SKM-1 (cell line): Measurements from ENCODE around the gene CDC20.

Experiments used
- DNase-seq: peaks from one replicate; lab custom pipeline; 2025; ENCODE audit not compliant: unreplicated experiment; lab: John Stamatoyannopoulos, UW

The CDC20 gene

DNA sequence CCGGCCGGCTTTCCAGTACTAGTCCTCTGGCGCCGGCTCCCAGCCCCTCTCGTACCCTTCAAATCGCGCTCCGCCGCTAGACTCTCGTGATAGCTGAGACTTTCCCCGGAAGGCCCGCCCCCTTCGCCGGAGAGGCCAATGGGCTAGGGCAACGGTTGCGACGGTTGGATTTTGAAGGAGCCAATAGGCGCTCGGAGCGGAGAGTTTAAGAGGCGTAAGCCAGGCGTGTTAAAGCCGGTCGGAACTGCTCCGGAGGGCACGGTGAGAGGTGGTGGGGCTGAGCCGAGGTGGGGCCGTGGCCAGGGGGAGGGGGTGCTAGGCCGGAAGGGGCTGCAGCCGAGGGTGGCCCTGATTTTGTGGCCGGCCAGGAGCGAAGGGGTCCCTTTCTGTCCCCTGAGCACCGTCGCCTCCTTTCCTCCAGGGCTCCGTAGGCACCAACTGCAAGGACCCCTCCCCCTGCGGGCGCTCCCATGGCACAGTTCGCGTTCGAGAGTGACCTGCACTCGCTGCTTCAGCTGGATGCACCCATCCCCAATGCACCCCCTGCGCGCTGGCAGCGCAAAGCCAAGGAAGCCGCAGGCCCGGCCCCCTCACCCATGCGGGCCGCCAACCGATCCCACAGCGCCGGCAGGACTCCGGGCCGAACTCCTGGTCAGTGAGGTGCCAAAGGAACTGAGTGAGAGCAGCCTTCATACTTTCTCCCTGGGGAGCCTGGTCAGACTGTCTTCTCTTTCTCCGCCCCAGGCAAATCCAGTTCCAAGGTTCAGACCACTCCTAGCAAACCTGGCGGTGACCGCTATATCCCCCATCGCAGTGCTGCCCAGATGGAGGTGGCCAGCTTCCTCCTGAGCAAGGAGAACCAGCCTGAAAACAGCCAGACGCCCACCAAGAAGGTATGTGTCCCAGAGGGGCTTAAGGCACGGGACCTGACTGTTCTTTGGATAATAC is at the start of gene CDC20:
CDC20 (plus strand) TSS at position 236 of the 948 bp plus-strand sequence; CDS start at position 471, 235 bp downstream.
- peak; percentile 91 for DNase-seq

DNA sequence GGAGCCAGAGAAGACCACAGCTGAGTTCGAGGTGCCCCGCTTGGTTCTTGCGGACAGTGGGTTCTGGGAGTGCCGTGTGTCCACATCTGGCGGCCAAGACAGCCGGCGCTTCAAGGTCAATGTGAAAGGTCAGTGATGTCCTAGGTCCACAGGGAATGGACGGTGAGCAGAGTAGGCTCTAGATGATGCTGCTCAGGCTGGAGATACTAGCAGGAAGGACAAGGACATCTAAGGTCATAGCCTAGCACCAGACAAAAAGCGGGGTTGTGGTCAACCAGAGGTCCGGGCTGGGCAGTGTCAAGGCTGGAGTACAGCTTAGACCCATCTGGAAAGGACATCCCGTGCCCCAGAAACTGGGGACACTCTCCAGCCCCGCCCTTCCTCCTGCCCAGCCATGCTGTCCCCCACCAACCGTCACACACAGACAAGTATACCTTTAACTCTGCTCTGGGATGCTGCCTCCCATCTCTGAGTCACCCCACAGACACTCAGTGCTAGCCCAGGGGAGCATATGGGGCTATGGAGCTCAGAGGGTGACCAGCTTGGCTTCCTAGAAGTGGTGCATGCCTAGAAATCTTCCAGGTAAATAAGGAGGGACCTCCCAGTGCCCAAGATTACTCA is 49.3 kb upstream of the CDC20 start:
- DNase-seq: no peak

DNA sequence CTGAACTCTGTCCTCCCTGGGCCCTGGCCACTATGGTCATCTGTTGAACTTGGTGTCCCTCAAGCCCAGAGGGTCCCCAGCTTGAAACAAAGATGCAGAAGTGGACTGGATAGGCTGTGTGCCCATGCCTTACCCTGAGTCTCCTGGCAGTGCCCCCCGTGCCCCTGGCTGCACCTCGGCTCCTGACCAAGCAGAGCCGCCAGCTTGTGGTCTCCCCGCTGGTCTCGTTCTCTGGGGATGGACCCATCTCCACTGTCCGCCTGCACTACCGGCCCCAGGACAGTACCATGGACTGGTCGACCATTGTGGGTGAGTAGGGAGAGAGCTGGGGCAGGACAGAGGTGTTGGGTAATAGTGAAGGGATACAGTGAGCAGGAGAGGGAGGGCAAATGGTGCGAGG is 47.3 kb upstream of the CDC20 start:
- no peak for DNase-seq

DNA sequence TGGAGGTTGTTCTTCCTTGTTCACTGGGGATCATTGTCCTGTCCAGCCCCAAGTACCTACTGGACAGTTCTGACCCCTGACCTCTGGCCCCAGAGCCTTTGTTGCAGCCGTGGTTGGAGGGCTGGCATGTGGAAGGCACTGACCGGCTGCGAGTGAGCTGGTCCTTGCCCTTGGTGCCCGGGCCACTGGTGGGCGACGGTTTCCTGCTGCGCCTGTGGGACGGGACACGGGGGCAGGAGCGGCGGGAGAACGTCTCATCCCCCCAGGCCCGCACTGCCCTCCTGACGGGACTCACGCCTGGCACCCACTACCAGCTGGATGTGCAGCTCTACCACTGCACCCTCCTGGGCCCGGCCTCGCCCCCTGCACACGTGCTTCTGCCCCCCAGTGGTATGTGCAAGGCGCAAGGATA is 46.6 kb upstream of the CDC20 start:
- DNase-seq: no peak

DNA sequence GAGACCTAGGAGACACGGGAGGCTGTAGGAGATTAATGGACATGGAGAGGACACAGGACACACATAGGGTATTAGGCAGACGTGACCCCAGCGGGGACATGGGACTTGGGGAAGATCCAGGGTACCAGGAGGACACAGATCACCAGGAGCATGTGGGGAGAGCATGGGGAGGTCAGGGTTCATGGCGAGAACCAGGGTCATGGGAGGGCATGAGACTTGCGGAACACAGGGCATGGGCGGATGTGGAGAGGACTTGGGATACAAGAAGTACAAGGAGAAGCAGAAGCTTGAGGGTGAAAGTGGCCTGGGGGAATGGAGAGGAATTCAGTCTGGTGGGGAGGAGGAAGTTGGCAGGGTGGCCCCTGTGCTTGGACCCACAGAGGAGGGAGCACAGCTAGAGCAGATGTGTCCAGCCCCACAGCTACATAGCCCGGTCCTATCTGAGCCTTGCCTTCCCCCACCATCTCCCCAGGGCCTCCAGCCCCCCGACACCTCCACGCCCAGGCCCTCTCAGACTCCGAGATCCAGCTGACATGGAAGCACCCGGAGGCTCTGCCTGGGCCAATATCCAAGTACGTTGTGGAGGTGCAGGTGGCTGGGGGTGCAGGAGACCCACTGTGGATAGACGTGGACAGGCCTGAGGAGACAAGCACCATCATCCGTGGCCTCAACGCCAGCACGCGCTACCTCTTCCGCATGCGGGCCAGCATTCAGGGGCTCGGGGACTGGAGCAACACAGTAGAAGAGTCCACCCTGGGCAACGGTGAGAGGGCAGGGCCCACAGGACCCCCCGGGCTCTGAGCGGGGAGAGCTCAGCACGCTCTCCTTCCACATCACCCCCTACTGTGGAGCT is 45.9 kb upstream of the CDC20 start:
- no peak for DNase-seq

DNA sequence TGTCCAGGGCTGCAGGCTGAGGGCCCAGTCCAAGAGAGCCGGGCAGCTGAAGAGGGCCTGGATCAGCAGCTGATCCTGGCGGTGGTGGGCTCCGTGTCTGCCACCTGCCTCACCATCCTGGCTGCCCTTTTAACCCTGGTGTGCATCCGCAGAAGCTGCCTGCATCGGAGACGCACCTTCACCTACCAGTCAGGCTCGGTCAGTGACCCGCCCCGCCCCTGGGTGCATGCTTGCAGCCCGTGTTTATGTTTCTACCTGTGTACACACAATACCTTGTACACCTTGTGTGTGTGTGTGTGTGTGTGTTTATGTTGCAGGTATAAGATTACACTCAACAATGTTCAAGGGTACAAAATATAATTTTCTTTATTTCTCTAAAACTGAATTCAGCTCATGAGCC is 45.0 kb upstream of the CDC20 start:
- DNase-seq: no peak

DNA sequence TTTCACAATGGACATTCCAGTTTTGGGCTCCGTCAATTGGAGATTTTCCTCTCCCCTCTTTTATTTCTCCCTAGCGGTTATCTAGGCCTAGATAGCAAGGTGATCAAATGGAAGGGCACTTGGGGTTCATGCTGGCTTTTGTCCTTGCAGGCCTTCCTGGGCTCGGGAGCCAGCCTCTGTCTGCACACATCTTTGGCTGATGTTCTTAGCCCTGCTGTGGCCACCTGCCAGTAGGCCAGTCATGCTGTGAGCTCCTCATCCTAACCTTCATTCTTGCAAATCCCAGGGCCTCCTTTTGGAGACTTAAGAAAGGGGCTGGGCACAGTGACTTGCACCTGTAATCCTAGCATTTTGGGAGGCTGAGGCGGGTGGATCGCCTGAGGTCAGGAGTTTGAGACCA is 44.5 kb upstream of the CDC20 start:
- no peak for DNase-seq

DNA sequence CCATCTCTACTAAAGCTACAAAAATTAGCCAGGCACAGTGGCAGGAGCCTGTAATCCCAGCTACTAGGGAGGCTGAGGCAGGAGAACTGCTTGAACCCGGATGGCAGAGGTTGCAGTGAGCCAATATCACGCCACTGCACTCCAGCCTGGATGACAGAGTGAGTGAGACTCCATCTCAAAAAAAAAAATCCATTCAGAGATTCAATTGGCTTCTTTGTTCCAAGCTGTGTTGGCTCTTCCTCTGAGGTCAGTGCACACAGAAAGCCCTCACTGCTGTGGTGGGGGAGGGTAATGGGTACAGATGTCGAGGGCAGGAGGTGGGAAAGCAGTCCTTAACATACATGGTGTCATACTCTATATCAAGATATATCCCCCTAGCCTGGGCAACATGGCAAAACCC is 43.3 kb upstream of the CDC20 start:
- no peak for DNase-seq

DNA sequence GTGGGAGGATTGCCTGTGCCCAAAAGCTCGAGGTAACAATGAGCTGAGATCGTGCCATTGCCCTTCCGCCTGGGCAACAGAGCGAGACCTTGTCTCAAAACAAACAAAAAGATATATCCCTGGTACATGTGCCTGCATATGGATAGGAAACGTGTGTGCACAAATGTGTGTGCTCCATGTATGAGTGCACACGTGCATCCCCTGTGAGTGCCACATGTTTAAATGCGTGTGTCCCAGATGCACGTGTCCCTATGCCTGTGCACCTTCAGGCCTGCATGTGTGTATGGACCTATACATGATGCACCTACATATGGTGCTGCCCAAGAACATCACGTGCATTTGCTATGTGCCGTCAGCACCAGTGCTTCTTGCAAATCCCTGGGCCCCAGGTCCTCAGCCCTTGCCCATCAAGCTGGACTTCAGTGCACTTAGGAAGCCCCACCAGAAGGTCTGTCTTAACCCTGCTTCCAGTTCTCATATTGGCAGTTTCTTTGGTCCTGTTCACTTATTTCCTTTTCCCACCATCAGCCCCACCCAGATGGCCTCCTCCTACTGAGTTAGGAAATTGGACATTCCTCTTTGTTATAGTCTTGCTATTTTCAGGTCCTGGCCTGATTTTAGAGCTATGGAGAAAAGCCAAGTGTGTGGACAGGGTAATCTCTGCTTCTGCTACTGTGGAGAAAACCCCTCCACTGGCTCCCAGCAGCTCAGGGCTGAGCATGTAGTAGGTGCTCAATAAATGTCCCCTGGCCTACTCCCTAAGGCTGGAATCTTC is 42.6 kb upstream of the CDC20 start:
- DNase-seq: no peak

DNA sequence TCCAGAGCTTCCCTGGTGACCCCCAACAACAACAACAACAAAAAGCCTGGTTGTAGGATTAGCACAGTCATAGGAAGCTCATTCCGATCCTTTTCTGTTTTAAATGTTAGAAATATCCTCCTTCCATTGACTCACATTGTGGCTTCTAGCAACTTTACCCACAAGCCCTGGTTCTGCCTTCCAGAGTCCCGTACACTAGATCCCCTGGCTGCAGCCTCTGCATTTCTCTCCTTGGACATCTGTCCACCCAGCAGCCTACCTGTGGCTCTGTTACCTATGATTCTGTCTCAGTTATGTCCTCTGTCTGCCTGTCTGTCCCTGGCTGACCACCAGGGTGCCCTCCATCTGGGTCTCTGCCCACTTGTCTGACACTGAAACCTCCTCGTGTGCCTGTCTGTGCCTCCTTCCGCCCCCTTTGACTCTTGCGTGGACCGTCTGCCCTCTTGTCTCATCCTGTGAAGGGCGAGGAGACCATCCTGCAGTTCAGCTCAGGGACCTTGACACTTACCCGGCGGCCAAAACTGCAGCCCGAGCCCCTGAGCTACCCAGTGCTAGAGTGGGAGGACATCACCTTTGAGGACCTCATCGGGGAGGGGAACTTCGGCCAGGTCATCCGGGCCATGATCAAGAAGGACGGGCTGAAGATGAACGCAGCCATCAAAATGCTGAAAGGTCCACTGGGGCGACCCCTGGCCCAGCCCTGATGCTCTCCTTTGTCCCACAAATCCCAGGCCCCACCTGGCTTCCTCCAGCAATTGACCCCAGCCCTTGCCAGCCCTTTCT is 41.9 kb upstream of the CDC20 start:
- DNase-seq: no peak

DNA sequence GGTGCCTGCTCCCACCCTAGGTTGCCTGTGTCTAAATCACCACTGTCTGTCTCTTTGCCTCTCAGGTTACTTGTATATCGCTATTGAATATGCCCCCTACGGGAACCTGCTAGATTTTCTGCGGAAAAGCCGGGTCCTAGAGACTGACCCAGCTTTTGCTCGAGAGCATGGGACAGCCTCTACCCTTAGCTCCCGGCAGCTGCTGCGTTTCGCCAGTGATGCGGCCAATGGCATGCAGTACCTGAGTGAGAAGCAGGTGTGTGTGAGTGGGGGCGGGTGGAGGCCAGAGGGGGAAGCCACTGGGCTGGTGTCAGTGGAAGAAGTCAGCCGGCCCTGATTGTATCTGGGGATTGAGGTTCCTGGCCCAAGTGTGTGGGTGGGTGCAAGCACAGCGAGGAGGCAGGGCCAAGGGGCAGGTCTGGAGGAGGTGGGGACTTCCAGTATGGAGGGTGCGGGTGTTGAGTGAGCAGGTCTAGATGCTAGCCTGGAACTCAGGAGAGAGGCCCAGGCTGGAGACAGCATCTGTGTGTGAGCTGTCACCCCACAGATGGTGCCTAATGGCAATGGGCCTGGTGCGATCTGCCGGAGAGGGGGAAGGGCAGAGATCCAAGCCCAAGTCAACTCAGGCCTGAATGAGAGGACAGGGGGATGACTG is 40.8 kb upstream of the CDC20 start:
- no peak for DNase-seq

DNA sequence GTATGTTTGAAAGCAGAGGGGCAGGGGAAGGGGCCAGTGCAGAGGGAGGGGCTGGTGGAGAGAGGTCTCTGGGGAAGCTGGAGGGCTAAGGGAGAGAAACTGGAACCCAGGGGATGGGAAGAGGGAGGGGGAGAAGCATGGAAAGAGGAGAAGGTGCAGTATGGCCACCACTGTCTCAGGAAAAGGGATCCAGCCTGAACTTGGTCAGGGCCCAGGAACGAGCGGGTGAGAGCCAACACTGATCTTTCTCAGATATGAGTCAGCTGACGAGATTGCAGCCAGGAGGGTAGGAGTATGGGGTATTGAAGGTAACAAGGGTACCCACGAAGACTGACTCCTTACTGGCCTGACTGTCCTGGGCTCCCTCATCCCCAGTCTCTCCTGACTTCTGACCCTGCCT is 40.0 kb upstream of the CDC20 start:
- no peak for DNase-seq

DNA sequence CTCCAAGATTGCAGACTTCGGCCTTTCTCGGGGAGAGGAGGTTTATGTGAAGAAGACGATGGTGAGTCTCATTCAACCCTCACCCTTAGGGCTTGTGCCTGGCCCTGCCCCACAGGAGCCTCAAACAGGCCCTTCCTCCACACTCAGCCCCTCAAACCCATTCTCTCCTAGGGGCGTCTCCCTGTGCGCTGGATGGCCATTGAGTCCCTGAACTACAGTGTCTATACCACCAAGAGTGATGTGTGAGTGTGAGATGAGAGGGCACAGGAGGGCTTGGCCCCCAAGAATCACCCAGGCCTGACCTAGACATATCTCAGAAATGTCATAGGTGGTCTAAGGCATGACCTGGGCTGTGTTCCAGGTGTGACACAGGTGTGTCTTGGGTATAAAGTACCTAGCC is 39.5 kb upstream of the CDC20 start:
- no peak for DNase-seq

DNA sequence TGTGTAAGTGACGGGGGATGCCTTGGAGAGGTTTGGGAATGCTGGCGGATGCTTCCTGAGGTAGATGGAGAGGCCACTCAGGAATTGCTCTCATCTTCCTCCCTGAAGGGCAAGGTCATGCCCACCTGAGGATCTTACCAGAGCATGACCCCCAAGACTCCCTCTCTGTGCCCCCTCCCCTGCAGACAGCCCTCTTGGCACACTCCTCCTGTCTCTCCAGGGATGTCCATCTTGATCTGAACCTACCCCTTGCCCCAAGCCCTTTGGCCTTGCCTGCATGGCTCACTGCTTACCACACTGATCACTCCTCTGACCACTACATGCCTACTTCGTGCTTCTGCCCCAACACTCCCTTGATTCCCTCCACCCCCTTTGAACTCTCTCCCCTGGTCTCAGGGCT is 39.0 kb upstream of the CDC20 start:
- peak; percentile 4 for DNase-seq

DNA sequence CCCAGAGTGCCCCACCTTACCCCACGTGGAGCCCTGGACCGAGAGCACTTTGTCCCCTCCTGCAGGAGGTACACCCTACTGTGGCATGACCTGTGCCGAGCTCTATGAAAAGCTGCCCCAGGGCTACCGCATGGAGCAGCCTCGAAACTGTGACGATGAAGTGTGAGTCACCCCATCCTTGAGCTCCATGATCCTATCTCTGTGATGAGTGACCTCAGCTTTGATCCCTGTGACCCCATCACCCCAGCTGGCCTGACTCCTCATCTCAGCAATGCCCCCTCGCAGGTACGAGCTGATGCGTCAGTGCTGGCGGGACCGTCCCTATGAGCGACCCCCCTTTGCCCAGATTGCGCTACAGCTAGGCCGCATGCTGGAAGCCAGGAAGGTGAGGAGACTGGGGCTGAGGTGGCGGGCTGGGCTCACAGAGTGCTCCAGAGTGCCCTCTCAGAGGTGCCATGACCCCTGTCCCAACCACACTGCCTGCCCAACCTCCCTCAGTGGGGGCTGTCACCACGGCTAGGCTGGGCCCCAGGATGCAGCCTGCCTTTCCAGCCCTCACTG is 37.4 kb upstream of the CDC20 start:
- DNase-seq: no peak

DNA sequence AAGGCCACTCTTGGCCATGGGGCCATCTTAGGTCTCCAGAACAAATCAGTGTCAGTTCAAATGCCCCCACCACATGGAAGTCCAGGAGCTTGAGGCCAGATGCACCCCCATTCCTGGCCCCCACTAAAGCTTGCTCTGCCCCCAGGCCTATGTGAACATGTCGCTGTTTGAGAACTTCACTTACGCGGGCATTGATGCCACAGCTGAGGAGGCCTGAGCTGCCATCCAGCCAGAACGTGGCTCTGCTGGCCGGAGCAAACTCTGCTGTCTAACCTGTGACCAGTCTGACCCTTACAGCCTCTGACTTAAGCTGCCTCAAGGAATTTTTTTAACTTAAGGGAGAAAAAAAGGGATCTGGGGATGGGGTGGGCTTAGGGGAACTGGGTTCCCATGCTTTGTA is 36.3 kb upstream of the CDC20 start:
- no peak for DNase-seq

DNA sequence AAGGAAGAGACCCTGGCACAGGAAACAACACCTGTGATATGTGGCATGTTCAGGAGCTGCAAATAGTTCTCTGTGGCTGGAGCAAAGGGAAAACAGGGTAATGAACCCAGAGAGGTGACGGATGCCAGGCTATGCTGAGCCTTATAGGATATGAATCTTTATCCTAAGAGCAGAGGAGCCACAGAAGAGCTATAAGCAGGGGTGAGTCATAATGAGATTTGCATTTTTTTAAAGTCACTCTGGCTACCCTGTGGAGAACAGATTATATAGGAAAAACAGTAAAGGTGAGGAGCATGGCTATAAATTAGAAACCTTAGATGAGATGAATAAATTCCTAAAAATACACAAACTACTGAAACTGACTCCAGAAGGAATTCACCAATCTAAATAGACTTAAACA is 34.0 kb upstream of the CDC20 start:
- no peak for DNase-seq

DNA sequence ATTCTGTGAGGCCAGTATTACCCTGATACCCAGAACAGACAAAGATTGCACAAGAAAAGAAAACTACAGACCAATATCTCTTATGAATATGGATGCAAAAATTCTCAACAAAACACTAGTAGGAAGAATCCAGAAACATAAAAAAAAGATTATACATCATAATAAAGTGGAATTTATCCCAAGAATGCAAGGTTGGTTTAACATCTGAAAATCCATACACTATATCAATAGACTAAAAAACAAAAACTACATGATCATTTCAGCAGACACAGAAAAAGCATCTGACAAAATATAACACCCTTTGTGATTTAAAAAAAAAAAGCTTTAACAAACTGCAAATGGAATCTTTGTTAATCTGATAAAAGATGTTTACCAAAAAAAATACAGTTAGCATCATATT is 33.4 kb upstream of the CDC20 start:
- no peak for DNase-seq
